HCT116 (cell line): Measurements from ENCODE around the gene LRRN2. TPM values are rescaled to one million over a fixed set of nuclear protein-coding genes. Genes with fewer than 3 reads are reported as not detected.

Experiments
- ATAC-seq: fragments of 200-7000 bp; cut with Tn5 transposase; 2 replicates; pipeline ENCODE4 v1.9.1; 2020; ENCODE audit warnings: mild to moderate bottlenecking, moderate library complexity
- BruUV-seq: library from RNA; stranded (reverse); fragments of 400-500 nt; replicated peaks from 2 replicates; lab custom pipeline; 2021; lab: Mats Ljungman, UMichigan
- CTCF ChIA-PET: fragments of 300-600 bp; sonication (Branson Sonifier 250); formaldehyde crosslinking; loops from one replicate; lab custom pipeline; 2021; ENCODE audit warnings: antibody characterized with exemption; lab: Charles Lee
- POLR2A ChIA-PET: fragments of 300-600, 350-600 bp; sonication (Branson Sonifier 250); formaldehyde crosslinking; loops from one replicate; lab custom pipeline; 2021; ENCODE audit warnings: antibody characterized with exemption; lab: Charles Lee
- RAD21 ChIA-PET, 2 experiments: fragments of 300-600 bp; sonication (Branson Sonifier 250); formaldehyde crosslinking; loops; one replicate each; lab custom pipeline; 2023; ENCODE audit warnings: low total read pairs in 2 of 2; ENCODE audit not compliant: uncharacterized antibody in 2 of 2, unreplicated experiment in 2 of 2, low non-redundant PET in 1 of 2; lab: Charles Lee
- DNase-seq: peaks from one replicate; pipeline ENCODE4 v3.0.0-alpha.2; 2010; ENCODE audit warnings: low read depth, low spot score
- H2AFZ ChIP-seq: fragments of 200-600 bp; shearing (Covaris generic), sonication (generic); 2 replicates; pipeline ENCODE4 v1.6.1; 2017; ENCODE audit warnings: low read depth, mixed run types, mixed read lengths, antibody characterized with exemption, low read length; ENCODE audit not compliant: poor library complexity, severe bottlenecking
- H3K27ac ChIP-seq: 2 replicates; pipeline ENCODE4 v1.5.1; 2012; ENCODE audit warnings: low read depth, low read length
- H3K27me3 ChIP-seq: fragments of 200-600 bp; sonication (generic); 2 replicates; pipeline ENCODE4 v1.6.1; 2016; ENCODE audit warnings: mixed run types, low read length, mixed read lengths; ENCODE audit not compliant: insufficient read depth
- H3K36me3 ChIP-seq, 2 experiments: fragments of 200-500 bp in 1 of 2; fragments of 200-600 bp in 1 of 2; sonication (Bioruptor generic) in 1 of 2; sonication (generic) in 1 of 2; 2 replicates each; pipeline versions ENCODE4 v1.5.1 to v1.6.1; 2014 to 2016; ENCODE audit warnings: low read length in 2 of 2, inconsistent platforms in 1 of 2, mixed read lengths in 1 of 2, mixed run types in 1 of 2; ENCODE audit not compliant: insufficient read depth in 2 of 2, control insufficient read depth in 1 of 2
- H3K4me1 ChIP-seq, 2 experiments: fragments of 200-600 bp in 1 of 2; sonication (generic) in 1 of 2; 2 replicates each; pipeline versions ENCODE4 v1.5.1 to v1.6.1; 2012 to 2017; ENCODE audit warnings: low read length in 2 of 2, inconsistent platforms in 1 of 2, mild to moderate bottlenecking in 1 of 2, mixed read lengths in 1 of 2, mixed run types in 1 of 2, moderate library complexity in 1 of 2; ENCODE audit not compliant: insufficient read depth in 2 of 2, control insufficient read depth in 1 of 2
- H3K4me2 ChIP-seq: fragments of 200-600 bp; sonication (generic); 2 replicates; pipeline ENCODE4 v1.6.1; 2017; ENCODE audit warnings: mixed run types, low read length, mixed read lengths
- H3K4me3 ChIP-seq, 2 experiments: fragments of 200-600 bp in 1 of 2; sonication (generic) in 1 of 2; replicated peaks in 1 of 2; 2 replicates each; pipeline ENCODE4 v1.5.1; 2011 to 2016; ENCODE audit warnings: low read length in 2 of 2, control low read depth in 1 of 2, low read depth in 1 of 2, mild to moderate bottlenecking in 1 of 2, mixed read lengths in 1 of 2, mixed run types in 1 of 2
- H3K79me2 ChIP-seq: fragments of 200-600 bp; sonication (generic); 2 replicates; pipeline ENCODE4 v1.6.1; 2017; ENCODE audit warnings: mild to moderate bottlenecking, mixed run types, low read length, moderate library complexity, mixed read lengths; ENCODE audit not compliant: insufficient read depth
- H3K9ac ChIP-seq: fragments of 200-600 bp; sonication (generic); 2 replicates; pipeline ENCODE4 v1.6.1; 2016; ENCODE audit warnings: low read length, mixed read lengths
- H3K9me2 ChIP-seq: fragments of 200-600 bp; sonication (generic), shearing (Covaris generic); 2 replicates; pipeline ENCODE4 v1.6.1; 2017; ENCODE audit warnings: mixed run types, mild to moderate bottlenecking, moderate library complexity; ENCODE audit not compliant: insufficient read depth
- H3K9me3 ChIP-seq, 2 experiments: fragments of 200-500 bp in 1 of 2; fragments of 200-600 bp in 1 of 2; sonication (Bioruptor generic) in 1 of 2; sonication (generic) in 1 of 2; 2 replicates each; pipeline ENCODE4 v1.6.1; 2014 to 2017; ENCODE audit warnings: low read length in 2 of 2, mixed read lengths in 2 of 2, inconsistent platforms in 1 of 2, low read depth in 1 of 2, mild to moderate bottlenecking in 1 of 2, mixed run types in 1 of 2, moderate library complexity in 1 of 2; ENCODE audit not compliant: control insufficient read depth in 1 of 2, insufficient read depth in 1 of 2
- H4K20me1 ChIP-seq: fragments of 200-600 bp; sonication (generic), shearing (Covaris generic); 2 replicates; pipeline ENCODE4 v1.6.1; 2017; ENCODE audit warnings: mixed run types, mild to moderate bottlenecking, moderate library complexity; ENCODE audit not compliant: insufficient read depth
- CEBPB ChIP-seq: IDR thresholded peaks from 2 replicates; pipeline ENCODE4 v1.6.1; 2012; ENCODE audit warnings: low read depth
- EGR1 ChIP-seq: IDR thresholded peaks from 2 replicates; pipeline ENCODE4 v1.6.1; 2012; ENCODE audit warnings: low read depth
- ELF1 ChIP-seq: IDR thresholded peaks from 2 replicates; pipeline ENCODE4 v1.6.1; 2012; ENCODE audit warnings: low read depth, borderline replicate concordance
- FOSL1 ChIP-seq: IDR thresholded peaks from 2 replicates; pipeline ENCODE4 v1.6.1; 2012; ENCODE audit warnings: low read depth
- JUND ChIP-seq: IDR thresholded peaks from 2 replicates; pipeline ENCODE4 v1.6.1; 2012
- POLR2AphosphoS5 ChIP-seq: IDR thresholded peaks from 2 replicates; pipeline ENCODE4 v1.6.1; 2011; ENCODE audit warnings: mild to moderate bottlenecking, low read depth, low read length, moderate library complexity
- RAD21 ChIP-seq: IDR thresholded peaks from 2 replicates; pipeline ENCODE4 v1.6.1; 2012; ENCODE audit warnings: low read depth, mild to moderate bottlenecking
- SP1 ChIP-seq: IDR thresholded peaks from 2 replicates; pipeline ENCODE4 v1.6.1; 2012; ENCODE audit warnings: low read depth
- SRF ChIP-seq: IDR thresholded peaks from 2 replicates; pipeline ENCODE4 v1.6.1; 2012; ENCODE audit warnings: low read depth
- TCF7L2 ChIP-seq: IDR thresholded peaks from 2 replicates; pipeline ENCODE4 v1.7.0; 2011; ENCODE audit warnings: borderline replicate concordance, inconsistent platforms; ENCODE audit not compliant: insufficient read depth, insufficient read length; ENCODE audit errors: extremely low read depth
- ZNF274 ChIP-seq: fragments of 200-500 bp; sonication (Bioruptor generic); IDR thresholded peaks from 2 replicates; pipeline ENCODE4 v1.6.1; 2014; ENCODE audit warnings: mild to moderate bottlenecking, low read depth, low read length, inconsistent platforms
- intact Hi-C: fragments of 100-400 bp; cut with micrococcal nuclease; formaldehyde crosslinking; loops from 2 replicates; pipeline ENCODE4 v1.10.0; 2022
- total RNA-seq: library from RNA; stranded (reverse); gene quantifications from one replicate; pipeline ENCODE4 v1.2.1, GENCODE V29; 2021; ENCODE audit not compliant: unreplicated experiment
- TF ChIP-seq, protein P1 (sequence below): IDR thresholded peaks from 2 replicates; pipeline ENCODE4 v1.6.1; 2012; ENCODE audit warnings: low read depth
- TF ChIP-seq, protein P2 (sequence below): IDR thresholded peaks from 2 replicates; pipeline ENCODE4 v1.6.1; 2012
- TF ChIP-seq, protein P3 (sequence below): IDR thresholded peaks from 2 replicates; pipeline ENCODE4 v1.6.1; 2011; ENCODE audit warnings: mild to moderate bottlenecking, low read length, moderate library complexity; ENCODE audit not compliant: insufficient replicate concordance; ENCODE audit errors: extremely low read depth

LRRN2 gene
- total RNA-seq, 1 experiment from 2014 or later, result 3.2 TPM

DNA sequence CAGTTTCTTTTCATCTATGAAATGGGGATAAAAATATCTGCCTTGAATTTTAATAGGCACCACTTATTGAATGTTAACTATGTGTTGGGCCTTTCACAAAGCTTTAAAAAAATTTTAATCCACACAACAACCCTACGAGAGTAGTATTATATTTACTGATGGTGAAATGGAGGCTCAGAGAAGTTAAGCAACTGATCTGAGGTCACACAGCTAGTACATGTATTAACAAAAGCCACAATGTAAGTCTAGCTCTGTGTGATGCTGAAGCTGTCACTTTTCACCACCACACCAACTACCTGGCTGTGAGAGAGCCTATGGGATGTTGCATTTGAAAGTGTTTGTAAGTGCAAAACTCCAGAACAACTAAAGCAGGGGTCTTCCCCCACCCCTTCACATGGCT, 44.1 kb downstream of the LRRN2 start:
- no peak for ATAC-seq
- POLR2A ChIA-PET, result no interaction called here
- H3K4me3 ChIP-seq, result no peak overlapping the region

More for the DNA sequence above, 44.1 kb downstream of the LRRN2 start:
- ChIA-PET RAD21 (no interaction called here), CTCF (interaction anchor here (1.1 kb wide), 1 partner anchor 18 kb away, joined by 3 read pairs; no protein-coding TSS in a partner anchor)
- no peaks in the 10 kb centered on the region for H3K79me2 ChIP-seq
- BruUV-seq, result no TSS peak
- H4K20me1 ChIP-seq, result no peaks in the 10 kb centered on the region
- no peaks in the 10 kb centered on the region for H3K4me1 ChIP-seq
- H3K27ac ChIP-seq, result no peak overlapping the region
- H3K27me3 ChIP-seq, result no peaks in the 10 kb centered on the region; the same call in 1 of the 2 replicates
- no peak for TF ChIP-seq FOSL1
- TF ChIP-seq SRF, result no peak
- TF ChIP-seq TCF7L2, result no peak
- TF ChIP-seq, protein P1, sequence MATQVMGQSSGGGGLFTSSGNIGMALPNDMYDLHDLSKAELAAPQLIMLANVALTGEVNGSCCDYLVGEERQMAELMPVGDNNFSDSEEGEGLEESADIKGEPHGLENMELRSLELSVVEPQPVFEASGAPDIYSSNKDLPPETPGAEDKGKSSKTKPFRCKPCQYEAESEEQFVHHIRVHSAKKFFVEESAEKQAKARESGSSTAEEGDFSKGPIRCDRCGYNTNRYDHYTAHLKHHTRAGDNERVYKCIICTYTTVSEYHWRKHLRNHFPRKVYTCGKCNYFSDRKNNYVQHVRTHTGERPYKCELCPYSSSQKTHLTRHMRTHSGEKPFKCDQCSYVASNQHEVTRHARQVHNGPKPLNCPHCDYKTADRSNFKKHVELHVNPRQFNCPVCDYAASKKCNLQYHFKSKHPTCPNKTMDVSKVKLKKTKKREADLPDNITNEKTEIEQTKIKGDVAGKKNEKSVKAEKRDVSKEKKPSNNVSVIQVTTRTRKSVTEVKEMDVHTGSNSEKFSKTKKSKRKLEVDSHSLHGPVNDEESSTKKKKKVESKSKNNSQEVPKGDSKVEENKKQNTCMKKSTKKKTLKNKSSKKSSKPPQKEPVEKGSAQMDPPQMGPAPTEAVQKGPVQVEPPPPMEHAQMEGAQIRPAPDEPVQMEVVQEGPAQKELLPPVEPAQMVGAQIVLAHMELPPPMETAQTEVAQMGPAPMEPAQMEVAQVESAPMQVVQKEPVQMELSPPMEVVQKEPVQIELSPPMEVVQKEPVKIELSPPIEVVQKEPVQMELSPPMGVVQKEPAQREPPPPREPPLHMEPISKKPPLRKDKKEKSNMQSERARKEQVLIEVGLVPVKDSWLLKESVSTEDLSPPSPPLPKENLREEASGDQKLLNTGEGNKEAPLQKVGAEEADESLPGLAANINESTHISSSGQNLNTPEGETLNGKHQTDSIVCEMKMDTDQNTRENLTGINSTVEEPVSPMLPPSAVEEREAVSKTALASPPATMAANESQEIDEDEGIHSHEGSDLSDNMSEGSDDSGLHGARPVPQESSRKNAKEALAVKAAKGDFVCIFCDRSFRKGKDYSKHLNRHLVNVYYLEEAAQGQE, result no peak
- no peak for TF ChIP-seq POLR2AphosphoS5
- no peak for TF ChIP-seq EGR1
- no peak for TF ChIP-seq ZNF274
- TF ChIP-seq, protein P2, sequence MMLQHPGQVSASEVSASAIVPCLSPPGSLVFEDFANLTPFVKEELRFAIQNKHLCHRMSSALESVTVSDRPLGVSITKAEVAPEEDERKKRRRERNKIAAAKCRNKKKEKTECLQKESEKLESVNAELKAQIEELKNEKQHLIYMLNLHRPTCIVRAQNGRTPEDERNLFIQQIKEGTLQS, result no peak
- TF ChIP-seq JUND, result no peak
- TF ChIP-seq CEBPB, result no peak
- TF ChIP-seq SP1, result no peak
- TF ChIP-seq, protein P3, sequence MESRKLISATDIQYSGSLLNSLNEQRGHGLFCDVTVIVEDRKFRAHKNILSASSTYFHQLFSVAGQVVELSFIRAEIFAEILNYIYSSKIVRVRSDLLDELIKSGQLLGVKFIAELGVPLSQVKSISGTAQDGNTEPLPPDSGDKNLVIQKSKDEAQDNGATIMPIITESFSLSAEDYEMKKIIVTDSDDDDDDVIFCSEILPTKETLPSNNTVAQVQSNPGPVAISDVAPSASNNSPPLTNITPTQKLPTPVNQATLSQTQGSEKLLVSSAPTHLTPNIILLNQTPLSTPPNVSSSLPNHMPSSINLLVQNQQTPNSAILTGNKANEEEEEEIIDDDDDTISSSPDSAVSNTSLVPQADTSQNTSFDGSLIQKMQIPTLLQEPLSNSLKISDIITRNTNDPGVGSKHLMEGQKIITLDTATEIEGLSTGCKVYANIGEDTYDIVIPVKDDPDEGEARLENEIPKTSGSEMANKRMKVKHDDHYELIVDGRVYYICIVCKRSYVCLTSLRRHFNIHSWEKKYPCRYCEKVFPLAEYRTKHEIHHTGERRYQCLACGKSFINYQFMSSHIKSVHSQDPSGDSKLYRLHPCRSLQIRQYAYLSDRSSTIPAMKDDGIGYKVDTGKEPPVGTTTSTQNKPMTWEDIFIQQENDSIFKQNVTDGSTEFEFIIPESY, result no peak
- no peak for TF ChIP-seq RAD21
- TF ChIP-seq ELF1, result no peak
- TF ChIP-seq, all 23 proteins: peak for 0
- intact Hi-C loops, result no loop called here
- Histone ChIP-seq H2AFZ (no peak overlapping the region), H3K4me2 (no peak overlapping the region), H3K9me3 (no peaks in the 10 kb centered on the region), H3K9ac (no peak overlapping the region), H3K9me2 (no peaks in the 10 kb centered on the region), H3K36me3 (no peaks in the 10 kb centered on the region)
- no peak for DNase-seq
